NCI-H187 treated with DMSO at 0.1 percent for 48 hours (cell line): Measurements from ENCODE around the gene PDIA6.

Experiments used
- DNase-seq: peaks from one replicate; lab custom pipeline; 2025; lab: John Stamatoyannopoulos, UW

The PDIA6 gene

DNA sequence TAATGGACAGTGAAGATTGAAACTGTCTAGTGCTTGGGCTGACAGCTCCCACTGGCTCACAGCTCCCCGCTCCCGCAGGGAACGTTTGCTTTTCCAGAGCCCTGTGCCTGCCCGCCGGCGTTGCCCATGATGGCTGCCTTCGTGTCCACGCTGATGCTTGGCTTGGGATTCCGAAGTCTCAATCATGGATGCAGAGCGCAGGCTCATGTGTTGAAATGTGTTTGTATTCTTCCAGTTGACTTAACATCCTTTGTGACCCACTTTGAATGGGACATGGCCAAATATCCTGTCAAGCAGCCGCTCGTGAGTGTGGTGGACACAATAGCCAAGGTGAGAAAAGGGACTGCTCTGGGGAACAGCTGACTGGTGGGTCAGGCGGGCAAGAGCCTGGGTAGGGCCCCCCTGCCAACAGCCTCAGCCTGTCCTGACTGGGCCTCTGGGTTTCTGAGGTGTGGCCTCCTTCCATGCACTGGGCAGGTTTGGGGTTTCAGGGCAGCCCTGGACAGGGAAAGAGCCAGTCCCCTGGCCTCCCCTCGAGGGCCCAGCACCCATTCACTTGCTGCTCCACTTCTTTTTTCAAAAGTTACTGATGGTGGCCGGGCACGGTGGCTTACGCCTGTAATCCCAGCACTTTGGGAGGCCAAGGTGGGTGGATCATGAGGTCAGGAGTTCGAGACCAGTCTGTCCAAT, 48.3 kb downstream of the PDIA6 start:
- DNase-seq = no peak

DNA sequence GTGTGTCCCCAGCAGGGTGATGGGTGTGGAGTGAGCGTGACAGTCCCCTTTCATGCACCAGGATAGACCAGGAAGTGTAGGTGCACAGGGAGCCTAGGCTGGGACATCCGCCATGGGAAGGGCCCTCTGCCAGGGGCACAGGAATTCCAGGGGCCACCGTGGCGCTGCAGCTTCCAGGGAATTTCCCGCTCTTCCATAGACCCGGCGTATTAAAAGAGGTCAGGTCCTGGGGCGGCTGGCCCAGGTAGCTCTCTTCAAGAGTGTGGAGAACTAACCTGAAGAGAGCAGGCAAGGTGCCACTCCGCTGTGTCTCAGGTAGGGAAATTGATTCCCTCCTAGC, 49.2 kb downstream of the PDIA6 start:
- DNase-seq = no peak

DNA sequence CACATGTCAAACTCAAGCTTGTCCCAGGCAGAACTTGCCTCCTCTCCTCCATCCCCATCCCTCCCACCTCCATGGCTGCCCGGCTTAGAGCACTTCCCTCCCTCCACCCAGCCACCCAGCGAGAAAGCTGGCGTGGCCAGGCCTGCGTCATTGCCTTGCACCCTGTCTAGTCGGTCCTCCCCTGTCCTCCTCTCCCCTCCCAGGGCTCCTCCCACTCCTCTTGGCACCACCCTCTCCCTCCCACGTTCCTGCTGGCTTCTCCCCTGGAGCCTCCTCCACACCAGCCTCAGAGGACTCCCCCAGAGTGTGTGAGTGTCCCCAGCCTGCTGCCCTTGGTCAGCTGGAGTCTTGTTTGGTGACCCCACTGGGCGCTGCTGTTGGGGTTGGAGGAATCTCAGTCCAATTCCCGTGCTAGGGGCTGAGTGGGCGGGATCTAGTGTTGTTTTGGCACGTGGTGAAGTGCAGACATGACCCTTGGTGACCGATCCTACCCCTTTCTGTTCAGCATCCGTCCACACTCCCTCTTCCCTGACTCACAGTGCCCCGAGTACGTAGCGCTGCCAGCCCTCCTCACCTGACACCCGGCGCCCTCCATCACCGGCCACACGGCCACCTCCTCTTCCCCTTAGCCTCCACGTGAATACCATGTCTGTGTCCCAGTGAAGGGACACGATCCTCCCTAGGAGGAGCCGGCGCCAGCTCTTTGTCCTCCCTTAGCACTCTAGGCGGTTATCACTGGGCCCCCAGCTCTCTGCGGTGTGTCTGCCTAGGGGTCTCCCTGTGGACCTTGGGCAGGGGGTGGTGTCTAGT, 49.7 kb downstream of the PDIA6 start:
- no peak for DNase-seq

DNA sequence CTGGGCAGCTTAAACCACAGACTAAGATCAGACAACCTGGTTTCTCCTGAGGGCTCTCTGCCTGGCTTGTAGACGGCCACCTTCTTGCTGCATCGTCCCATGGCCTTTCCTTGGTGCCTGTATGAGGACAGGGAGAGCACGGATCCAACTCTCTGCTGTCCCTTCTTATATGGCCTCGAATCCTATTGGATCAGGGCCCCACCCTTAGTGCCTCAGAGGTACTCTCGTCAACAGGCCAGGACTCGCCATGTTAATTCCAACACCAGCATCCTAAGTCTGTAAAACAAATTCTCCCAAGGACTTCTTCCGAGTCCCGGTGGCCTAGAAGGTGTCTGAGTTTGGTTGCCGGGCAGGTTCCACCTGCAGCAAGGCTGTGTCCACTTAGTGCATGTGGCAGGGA, 51.0 kb downstream of the PDIA6 start:
- DNase-seq = no peak

DNA sequence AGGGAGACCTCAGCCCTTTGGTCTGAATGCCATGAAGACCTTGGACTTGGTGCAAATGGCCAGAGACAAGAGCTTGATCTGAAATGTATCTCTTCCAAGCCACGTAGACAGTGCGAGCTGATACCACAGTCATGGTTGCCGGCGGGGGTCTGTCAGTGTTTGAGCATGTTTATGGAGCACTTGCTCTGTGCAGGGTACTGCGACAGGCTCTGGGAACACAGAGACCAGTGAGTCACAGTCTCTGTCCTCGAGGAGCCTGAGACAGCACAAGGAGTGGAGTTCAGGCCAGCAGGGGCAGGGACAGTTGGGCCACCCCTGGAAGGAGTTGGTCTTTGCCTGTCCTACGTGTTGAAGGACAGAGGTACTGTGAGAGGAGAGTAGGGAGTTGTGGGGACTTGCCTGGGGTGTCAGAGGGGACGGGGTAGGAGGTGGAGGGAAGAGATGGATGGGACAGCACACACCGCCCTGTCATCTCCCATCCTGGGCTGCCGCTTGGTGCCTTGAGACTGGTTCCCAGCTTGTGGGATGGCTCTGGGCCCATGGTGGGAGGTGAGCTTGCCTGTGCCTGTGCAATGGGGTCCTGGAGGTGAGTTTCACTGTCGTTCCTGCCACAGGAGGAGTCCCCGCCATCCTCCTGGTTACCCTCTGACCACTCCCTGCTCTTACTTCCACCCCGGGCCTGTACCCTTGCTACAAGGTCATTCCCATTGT, 51.6 kb downstream of the PDIA6 start:
- DNase-seq = no peak

DNA sequence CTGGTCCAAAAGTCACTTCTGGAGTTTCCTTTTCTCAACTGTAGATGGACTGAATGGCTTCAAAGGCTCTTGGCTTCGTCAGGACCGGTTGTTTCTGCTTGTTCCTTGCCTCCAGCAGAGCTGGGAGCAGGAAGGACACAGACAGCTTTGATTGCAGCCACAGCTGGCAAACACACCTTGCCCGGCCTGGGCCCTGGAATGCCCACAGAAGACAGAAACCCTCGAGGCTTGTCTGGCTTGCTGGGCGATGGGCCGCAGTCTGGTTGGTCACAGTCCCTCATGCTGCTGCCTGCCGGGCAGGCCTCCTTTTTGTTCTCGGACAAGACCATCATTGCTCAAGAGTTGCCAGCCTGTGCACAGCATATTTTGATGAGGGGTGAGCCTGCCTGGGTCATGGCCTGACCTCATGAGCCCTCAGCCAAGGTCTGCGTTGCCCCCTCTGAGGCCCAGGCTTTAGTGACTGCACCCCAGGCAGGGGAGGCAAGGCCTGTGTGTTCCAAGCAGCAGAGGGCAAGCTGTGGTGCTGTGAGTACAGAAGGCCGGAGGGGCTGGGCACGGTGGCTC, 53.4 kb downstream of the PDIA6 start:
- DNase-seq = no peak

DNA sequence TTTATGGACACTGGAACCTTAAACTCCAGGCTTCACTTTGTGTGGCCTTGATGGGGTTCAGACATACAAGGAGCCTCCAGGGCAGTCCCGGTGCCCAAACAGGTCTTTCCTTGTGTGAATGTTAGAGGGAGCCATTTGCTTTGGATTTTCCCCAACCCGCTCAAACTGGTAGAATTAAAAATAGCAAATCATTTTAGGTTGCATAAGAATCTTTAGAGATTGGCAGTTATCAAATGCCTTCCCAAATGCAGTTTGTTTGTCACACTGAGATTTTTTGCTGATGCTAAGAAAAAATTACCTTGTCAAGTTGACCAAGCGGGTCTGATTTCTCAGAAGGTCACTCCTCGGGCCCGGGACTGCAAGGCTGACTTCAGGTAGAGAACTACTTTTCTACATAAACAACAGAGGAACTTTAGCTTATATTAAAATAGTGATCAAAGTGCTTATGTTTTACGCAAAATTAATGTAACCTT, 54.7 kb downstream of the PDIA6 start:
- no peak for DNase-seq

DNA sequence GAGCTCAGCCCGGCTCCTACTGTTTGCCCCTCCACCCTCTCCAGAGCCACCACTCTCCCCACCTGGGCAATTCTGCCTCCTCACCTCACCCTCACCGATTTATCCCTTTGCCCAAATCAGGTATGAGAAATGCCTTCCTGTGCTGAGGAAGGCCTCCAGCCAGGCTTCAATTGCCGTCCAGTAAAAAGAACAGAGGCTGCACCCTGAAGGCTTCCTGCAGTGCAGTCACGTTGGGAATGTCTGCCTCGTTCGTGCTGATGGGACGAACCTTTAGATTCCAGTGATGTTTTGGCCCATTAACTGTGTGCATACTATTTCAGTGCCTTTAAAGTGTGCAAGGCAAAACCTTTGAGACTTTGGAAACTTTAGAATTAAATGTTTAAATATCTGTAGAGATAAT, 57.0 kb downstream of the PDIA6 start:
- DNase-seq = no peak

DNA sequence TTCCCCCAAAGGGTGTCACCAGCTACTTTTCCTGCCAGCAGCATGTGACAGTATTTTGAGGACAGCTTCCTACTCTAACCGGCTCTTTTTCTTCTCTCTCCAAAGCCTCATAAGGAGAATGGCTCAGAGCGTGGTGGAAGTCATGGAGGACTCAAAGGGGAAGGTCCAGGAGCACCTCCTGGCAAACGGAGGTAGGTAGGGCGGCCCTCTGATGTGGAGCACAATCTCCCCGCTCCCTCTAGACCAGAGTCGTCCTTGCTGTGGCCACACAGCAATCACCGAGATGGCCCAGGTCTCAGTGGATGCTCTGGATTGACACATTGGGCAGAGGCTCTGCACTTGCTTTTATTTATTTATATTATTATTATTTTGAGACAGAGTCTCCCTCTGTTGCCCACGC, 58.7 kb downstream of the PDIA6 start:
- no peak for DNase-seq

DNA sequence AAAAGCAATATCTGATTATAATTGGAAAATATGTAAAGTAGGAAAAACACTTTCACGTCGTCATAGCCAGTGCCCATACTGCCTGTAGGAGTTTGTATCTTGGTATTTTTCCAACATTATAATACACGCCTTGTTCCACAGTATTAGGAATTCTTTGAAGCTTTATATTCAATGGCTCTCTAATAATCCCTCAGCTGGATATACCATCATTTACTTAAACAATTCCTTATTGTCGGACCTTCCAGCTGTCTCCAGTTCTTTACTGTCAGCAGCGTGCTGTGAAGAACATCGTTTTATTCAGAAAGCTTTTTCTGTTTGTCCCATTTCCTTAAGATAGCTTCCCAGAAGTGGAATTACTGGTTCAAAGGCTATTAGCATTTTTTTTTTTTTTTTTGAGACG, 59.4 kb downstream of the PDIA6 start:
- DNase-seq = no peak

DNA sequence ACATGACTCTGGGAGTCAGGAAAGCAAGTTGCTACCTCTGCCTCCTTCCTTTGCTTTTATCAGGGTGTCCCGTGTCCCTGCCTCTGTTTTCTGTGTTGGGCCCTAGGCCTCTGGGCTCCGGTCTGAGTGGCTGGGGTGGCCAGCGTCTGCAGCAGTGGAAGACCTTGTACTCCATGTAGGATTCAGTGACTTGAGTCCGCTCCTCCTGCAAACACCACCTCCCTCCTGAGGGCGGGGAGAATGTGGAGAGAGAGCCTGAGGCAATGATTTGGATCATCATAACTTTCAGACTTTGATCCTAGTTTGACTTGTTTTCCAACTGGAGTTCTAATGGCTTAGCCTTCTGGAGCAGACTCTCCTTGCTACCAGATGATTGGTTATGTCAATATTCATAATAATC, 60.3 kb downstream of the PDIA6 start:
- DNase-seq = no peak

DNA sequence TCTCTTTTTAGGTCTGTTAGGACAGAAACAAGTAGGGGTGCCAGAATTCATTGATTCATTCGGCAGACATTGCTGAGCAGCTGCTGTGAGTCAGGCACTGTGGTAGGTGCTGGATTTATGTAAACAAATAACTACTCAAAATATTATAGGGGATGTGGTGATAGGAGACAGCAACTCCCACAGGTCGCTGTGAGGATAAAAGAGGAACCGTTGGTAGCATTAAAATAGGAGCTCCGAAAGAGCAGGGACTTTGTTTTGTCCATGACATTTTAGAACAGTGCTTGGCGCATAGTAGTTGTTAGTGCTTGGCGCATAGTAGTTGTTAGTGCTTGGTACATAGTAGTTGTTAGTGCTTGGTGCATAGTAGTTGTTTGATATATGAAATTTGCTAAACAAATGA, 62.0 kb downstream of the PDIA6 start:
- DNase-seq = no peak

DNA sequence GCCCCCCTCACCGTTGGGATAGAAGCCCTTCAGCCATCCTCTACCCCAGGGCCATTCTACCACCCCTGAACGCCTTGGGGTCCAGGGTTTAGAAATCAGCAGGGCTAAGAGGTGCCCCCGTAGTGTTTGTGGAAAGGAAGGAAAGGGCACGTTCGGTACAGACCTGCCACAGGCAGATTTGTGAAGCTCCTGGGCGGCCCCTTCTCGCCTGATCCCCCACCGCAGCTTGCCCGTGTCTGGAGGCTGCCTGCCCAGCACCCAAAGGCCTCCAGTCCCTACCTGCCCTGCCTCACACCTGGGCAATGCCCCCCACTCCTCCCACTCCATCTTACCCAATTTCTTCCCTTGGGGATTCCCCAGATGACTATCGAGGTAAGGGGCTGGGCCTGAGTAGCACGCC, 69.9 kb downstream of the PDIA6 start:
- DNase-seq = no peak

DNA sequence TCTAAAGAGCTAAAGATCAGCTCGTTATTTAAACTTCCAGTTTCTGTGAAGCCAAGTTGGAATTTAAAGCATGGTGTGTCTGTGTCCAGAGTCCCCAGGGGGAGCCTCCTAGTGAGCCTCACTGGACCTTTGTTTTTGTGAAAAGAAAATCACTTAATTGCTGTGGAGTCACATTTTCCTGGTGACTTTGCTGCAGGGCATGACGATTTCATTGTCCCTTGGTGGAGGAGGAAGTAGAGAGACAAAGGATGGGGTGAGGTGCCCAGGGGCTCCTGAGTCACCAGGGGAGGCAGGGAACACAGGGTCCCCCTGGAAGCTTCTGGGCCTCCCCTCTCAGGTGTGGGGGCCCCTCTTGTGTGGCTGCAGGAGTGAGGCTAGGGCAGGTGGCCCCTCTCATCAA, 71.4 kb downstream of the PDIA6 start:
- no peak for DNase-seq

DNA sequence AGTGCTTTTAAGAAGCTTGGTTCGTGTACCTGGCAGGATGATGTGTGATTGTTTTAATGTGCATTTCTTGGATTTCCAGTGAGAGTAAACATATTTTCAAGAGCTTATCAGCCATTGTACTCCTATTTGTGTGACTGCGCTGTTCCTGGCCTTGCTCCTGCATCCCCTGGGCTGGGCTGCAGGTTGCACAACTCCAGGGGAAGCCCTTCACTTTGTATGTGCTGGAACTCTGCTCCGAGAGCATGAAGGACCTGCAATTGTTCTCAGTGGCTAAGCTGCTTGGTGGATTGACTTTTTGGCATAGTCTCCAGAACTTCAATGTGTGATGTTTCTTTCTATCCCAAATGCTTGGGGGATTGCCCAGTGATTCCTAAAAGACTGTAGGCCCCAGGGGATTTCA, 72.4 kb downstream of the PDIA6 start:
- no peak for DNase-seq

DNA sequence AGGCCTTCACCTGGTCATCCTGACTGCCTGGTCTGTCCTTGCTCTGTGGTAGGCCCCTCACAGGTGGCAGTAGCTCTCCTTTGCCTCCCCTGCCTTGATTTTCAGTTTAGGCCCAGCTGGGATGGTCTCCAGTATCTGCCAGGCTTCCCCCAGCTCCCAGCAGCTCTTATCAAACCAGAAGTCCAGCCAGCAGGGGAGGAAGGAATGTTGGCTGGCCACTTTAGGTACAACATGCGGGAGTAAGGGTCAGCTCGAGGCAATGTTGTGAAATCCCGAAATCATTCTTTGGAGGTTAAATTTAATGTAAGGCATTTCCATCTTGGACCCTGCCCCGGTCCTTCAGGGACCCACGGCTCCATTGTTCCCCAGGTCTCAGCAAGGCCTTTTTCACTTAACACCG, 74.4 kb downstream of the PDIA6 start:
- DNase-seq = no peak

DNA sequence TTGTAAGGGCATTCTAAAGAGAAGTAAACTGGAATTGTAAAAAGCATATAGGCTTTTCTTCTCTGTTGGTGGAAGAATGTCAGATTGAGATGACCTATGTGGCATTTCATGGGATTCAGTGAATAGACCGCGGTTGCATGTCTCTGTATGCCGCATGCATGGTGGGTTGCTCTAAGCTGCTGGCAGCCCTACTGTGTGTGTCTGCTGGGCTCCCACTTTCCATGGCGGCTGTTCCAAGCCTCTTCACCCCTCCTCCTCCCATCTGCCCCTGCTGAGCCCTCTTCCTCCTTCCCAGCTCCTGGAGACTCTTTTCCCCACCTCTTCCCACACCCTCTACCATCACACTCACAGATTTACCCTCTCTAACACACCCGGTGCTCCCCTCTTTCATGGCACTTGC, 78.6 kb downstream of the PDIA6 start:
- DNase-seq = no peak

DNA sequence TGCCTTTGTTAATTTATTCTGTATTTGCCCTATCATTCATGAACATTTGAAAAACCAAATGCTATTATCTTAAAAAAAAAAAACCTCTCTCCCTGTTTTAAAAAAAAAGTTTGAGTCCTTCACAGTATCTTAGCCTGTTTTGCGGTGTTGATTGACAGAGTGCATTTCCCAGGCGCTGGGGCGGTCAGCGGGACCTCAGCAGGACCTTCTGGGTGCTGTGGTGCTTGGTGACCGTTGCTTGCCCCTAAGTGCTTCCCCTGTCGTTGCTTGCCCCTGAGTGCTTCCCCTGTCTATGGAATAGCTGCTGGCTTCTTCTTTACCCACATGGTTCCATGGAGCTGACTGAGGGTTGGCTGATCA, 79.0 kb downstream of the PDIA6 start:
- DNase-seq = no peak
